NCI-H69 (cell line): ENCODE data around the gene CRMP1.

Source experiments
- DNase-seq: peaks from one replicate; lab custom pipeline; 2025; lab: John Stamatoyannopoulos, UW

Gene CRMP1

GRCh38 chr4:5919571-5919970 is 26.7 kb upstream of the CRMP1 start:
- DNase-seq: no peak

GRCh38 chr4:5919044-5919443 is 26.2 kb upstream of the CRMP1 start:
- DNase-seq: no peak

- peak; percentile 82 for DNase-seq
Observed at GRCh38 chr4:5918331-5918985, 25.6 kb upstream of the CRMP1 start.

- no peak for DNase-seq
Observed at GRCh38 chr4:5917672-5918071, 24.8 kb upstream of the CRMP1 start.

GRCh38 chr4:5916229-5916628 is 23.3 kb upstream of the CRMP1 start:
- no peak for DNase-seq

GRCh38 chr4:5913454-5913853 is 20.6 kb upstream of the CRMP1 start:
- DNase-seq: no peak

GRCh38 chr4:5912614-5913019 is 19.7 kb upstream of the CRMP1 start:
- peak; percentile 90 for DNase-seq

- no peak for DNase-seq
Observed at GRCh38 chr4:5908876-5909427, 16.1 kb upstream of the CRMP1 start.

GRCh38 chr4:5906191-5906590 is 13.3 kb upstream of the CRMP1 start:
- peak; percentile 44 for DNase-seq

GRCh38 chr4:5905714-5906113 is 12.8 kb upstream of the CRMP1 start:
- no peak for DNase-seq

- DNase-seq: no peak
Observed at GRCh38 chr4:5900844-5901243, 8.0 kb upstream of the CRMP1 start.

- DNase-seq: no peak
Observed at GRCh38 chr4:5899881-5900280, 7.0 kb upstream of the CRMP1 start.

GRCh38 chr4:5899396-5899795 is 6.5 kb upstream of the CRMP1 start:
- DNase-seq: no peak

GRCh38 chr4:5897674-5898073 is 4.8 kb upstream of the CRMP1 start:
- no peak for DNase-seq

- DNase-seq: no peak
Observed at GRCh38 chr4:5895287-5895686, 2.4 kb upstream of the CRMP1 start.

- DNase-seq: peak; percentile 75
Observed at GRCh38 chr4:5894266-5894665, 1.4 kb upstream of the CRMP1 start.

- DNase-seq: no peak
Observed at GRCh38 chr4:5893591-5893990, 705 bp upstream of the CRMP1 start.

GRCh38 chr4:5892323-5893003 is 423 bp downstream of the CRMP1 start:
- no peak for DNase-seq

- DNase-seq: no peak
Observed at GRCh38 chr4:5891563-5892322, 1.1 kb downstream of the CRMP1 start.

GRCh38 chr4:5890063-5890727 is 2.7 kb downstream of the CRMP1 start:
- DNase-seq: peak; percentile 94

- DNase-seq: peak; percentile 65
Observed at GRCh38 chr4:5889002-5889696, 3.7 kb downstream of the CRMP1 start.
